Measurements from ENCODE around the gene MIF4GD. TPM values are rescaled to one million over a fixed set of nuclear protein-coding genes. Genes with fewer than 3 reads are reported as not detected.

Gene MIF4GD
- 6.9 and 7.3 TPM in 2 replicates for total RNA-seq

GRCh38 chr17:75270966-75271232 is at the start of gene MIF4GD:
Gene MIF4GD (minus strand): TSS chr17:75271231. CDS start chr17:75270195, 1,036 bp downstream.

GRCh38 chr17:75289115-75289831 is 18.2 kb upstream of the MIF4GD start, which contains the start of gene SLC25A19:
Gene SLC25A19 (minus strand): TSS chr17:75289433. CDS start chr17:75286764, 2,669 bp downstream.

GRCh38 chr17:75261336-75262111 is 9.5 kb downstream of the MIF4GD start, which contains the start of the genes GGA3 and MRPS7:
Gene GGA3 (minus strand): TSS chr17:75261606. CDS start chr17:75261587, 19 bp downstream.
Gene MRPS7 (plus strand): TSS chr17:75261879. CDS start chr17:75261901, 22 bp downstream.

Other genes starting within 250 kb of the MIF4GD start
- gene ATP5PD, start 224.3 kb downstream of the MIF4GD start, total RNA-seq, result 332 and 359 TPM in 2 replicates
- 14.7 and 16.7 TPM in 2 replicates for gene KCTD2, start 224.0 kb downstream of the MIF4GD start, total RNA-seq
- 3.3 and 6.2 TPM in 2 replicates for gene SLC16A5, start 183.3 kb downstream of the MIF4GD start, total RNA-seq
- 1.4 and 1.9 TPM in 2 replicates for gene ARMC7, start 161.3 kb downstream of the MIF4GD start, total RNA-seq
- 31.3 and 51.0 TPM in 2 replicates for gene NT5C, start 139.5 kb downstream of the MIF4GD start, total RNA-seq
- 60.3 and 215 TPM in 2 replicates for gene JPT1, start 116.7 kb downstream of the MIF4GD start, total RNA-seq
- 111 and 152 TPM in 2 replicates for gene SUMO2, start 88.3 kb downstream of the MIF4GD start, total RNA-seq
- gene NUP85, start 65.6 kb downstream of the MIF4GD start, total RNA-seq, result 18.3 and 46.2 TPM in 2 replicates
- 6.8 and 11.5 TPM in 2 replicates for gene GGA3, start 9.6 kb downstream of the MIF4GD start, total RNA-seq
- 33.8 and 76.9 TPM in 2 replicates for gene MRPS7, start 9.4 kb downstream of the MIF4GD start, total RNA-seq
- gene SLC25A19, start 18.2 kb upstream of the MIF4GD start, total RNA-seq, result 7.6 and 8.8 TPM in 2 replicates
- gene GRB2, start 134.4 kb upstream of the MIF4GD start, total RNA-seq, result 77.8 and 79.2 TPM in 2 replicates
- gene TMEM94, start 185.4 kb upstream of the MIF4GD start, total RNA-seq, result 19.6 and 34.4 TPM in 2 replicates
- 3.5 and 4.5 TPM in 2 replicates for gene CASKIN2, start 244.3 kb upstream of the MIF4GD start, total RNA-seq
- gene TSEN54, start 245.3 kb upstream of the MIF4GD start, total RNA-seq, result 8.2 and 12.3 TPM in 2 replicates